Testis (tissue), 2 donors: Measurements from ENCODE around the gene LENG8.

Experiments used
- CTCF ChIP-seq, 3 experiments: fragments of 450-650 bp in 2 of 3; fragments of 200-600 bp in 1 of 3; sonication (generic) in 1 of 3; IDR thresholded peaks; one replicate each; pipeline ENCODE4 v1.5.1; 2016 to 2019; ENCODE audit warnings: antibody characterized with exemption in 3 of 3, mild to moderate bottlenecking in 2 of 3, moderate library complexity in 1 of 3
- POLR2A ChIP-seq: fragments of 450-650 bp; IDR thresholded peaks from one replicate; pipeline ENCODE4 v1.6.1; 2017; ENCODE audit warnings: antibody characterized with exemption, mild to moderate bottlenecking, moderate library complexity

- no peak for TF ChIP-seq POLR2A
- no peak for TF ChIP-seq CTCF (IDR thresholded peaks at IDR 0.05)
Observed at GRCh38 chr19:54449701-54450069, 686 bp downstream of the LENG8 start.
